CD4-positive, alpha-beta T cell treated with Interleukin-4 for 1 hour (primary cell): ENCODE measurements around the gene BORCS6.

ENCODE experiments used
- DNase-seq, 2 donors: peaks; one replicate each; pipeline ENCODE4 v3.0.0-alpha.2; 2020 to 2022

Gene BORCS6

GRCh38 chr17:8153957-8154607 is 35.9 kb downstream of the BORCS6 start:
- peak; percentile 95 for DNase-seq

GRCh38 chr17:8153525-8153956 is 36.4 kb downstream of the BORCS6 start:
- DNase-seq: peak; percentile 59 to 72

GRCh38 chr17:8153031-8153451 is 36.9 kb downstream of the BORCS6 start:
- peak in 1 of 2 donors; percentile 18 for DNase-seq

- peak; percentile 93 to 95 for DNase-seq
Observed at GRCh38 chr17:8152112-8152775, 37.7 kb downstream of the BORCS6 start, which contains the start of gene PER1. Gene PER1, minus strand, starts transcription at chr17:8152404. Its CDS starts 1,698 bp downstream, at chr17:8150706.

- DNase-seq: peak in 1 of 2 donors; percentile 52
Observed at GRCh38 chr17:8151641-8152111, 38.3 kb downstream of the BORCS6 start.

GRCh38 chr17:8151120-8151640 is 38.8 kb downstream of the BORCS6 start:
- DNase-seq: peak; percentile 93 to 94

- peak in 1 of 2 donors; percentile 19 for DNase-seq
Observed at GRCh38 chr17:8150194-8151119, 39.5 kb downstream of the BORCS6 start.

GRCh38 chr17:8149419-8150193 is 40.4 kb downstream of the BORCS6 start:
- DNase-seq: peak in 1 of 2 donors; percentile 14

- DNase-seq: peak in 1 of 2 donors; percentile 11
Observed at GRCh38 chr17:8148560-8148959, 41.4 kb downstream of the BORCS6 start.

- peak in 1 of 2 donors; percentile 13 for DNase-seq
Observed at GRCh38 chr17:8147805-8148404, 42.1 kb downstream of the BORCS6 start.

GRCh38 chr17:8147141-8147804 is 42.7 kb downstream of the BORCS6 start:
- peak in 1 of 2 donors; percentile 9 for DNase-seq

- DNase-seq: peak in 1 of 2 donors; percentile 7
Observed at GRCh38 chr17:8146381-8147140, 43.4 kb downstream of the BORCS6 start.

GRCh38 chr17:8145811-8146210 is 44.2 kb downstream of the BORCS6 start:
- DNase-seq: peak in 1 of 2 donors; percentile 11

GRCh38 chr17:8144401-8145231 is 45.4 kb downstream of the BORCS6 start:
- peak in 1 of 2 donors; percentile 18 for DNase-seq

- DNase-seq: peak in 1 of 2 donors; percentile 32
Observed at GRCh38 chr17:8143581-8144400, 46.2 kb downstream of the BORCS6 start.

GRCh38 chr17:8142887-8143580 is 46.9 kb downstream of the BORCS6 start:
- DNase-seq: peak in 1 of 2 donors; percentile 34

- DNase-seq: peak in 1 of 2 donors; percentile 32
Observed at GRCh38 chr17:8142158-8142886, 47.7 kb downstream of the BORCS6 start.
